ENCODE measurements around the gene MPZL3. TPM values are rescaled to one million over a fixed set of nuclear protein-coding genes. Genes with fewer than 3 reads are reported as not detected.

The MPZL3 gene
- total RNA-seq, 1 donor from 2014 or later, result 34.8 TPM

DNA sequence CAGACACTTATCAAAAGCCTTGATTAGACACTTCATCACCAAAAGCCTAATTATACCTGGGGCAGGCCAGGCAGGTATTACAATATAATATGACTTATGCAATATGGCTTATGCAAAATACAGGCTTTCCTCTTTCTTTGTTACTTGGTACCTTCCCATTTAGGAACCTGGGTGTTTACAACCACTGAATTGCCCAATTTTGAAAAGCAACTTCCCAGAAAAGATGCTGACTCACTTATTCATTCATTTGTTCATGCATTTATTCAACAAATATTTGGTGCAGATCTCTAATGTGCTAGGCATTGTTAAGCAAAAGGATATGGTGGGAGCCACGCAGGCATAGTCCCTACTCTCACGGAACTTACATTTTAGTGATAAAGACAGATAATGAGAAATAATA, 13.7 kb downstream of the MPZL3 start:
- DNase-seq (ENCODE audit: low read depth), result peak; percentile 65
- TF ChIP-seq, protein P1, sequence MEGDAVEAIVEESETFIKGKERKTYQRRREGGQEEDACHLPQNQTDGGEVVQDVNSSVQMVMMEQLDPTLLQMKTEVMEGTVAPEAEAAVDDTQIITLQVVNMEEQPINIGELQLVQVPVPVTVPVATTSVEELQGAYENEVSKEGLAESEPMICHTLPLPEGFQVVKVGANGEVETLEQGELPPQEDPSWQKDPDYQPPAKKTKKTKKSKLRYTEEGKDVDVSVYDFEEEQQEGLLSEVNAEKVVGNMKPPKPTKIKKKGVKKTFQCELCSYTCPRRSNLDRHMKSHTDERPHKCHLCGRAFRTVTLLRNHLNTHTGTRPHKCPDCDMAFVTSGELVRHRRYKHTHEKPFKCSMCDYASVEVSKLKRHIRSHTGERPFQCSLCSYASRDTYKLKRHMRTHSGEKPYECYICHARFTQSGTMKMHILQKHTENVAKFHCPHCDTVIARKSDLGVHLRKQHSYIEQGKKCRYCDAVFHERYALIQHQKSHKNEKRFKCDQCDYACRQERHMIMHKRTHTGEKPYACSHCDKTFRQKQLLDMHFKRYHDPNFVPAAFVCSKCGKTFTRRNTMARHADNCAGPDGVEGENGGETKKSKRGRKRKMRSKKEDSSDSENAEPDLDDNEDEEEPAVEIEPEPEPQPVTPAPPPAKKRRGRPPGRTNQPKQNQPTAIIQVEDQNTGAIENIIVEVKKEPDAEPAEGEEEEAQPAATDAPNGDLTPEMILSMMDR (IDR thresholded peaks at IDR 0.05; ENCODE audit: insufficient read depth, low read length, severe bottlenecking), result no peak
- H3K36me3 ChIP-seq (ENCODE audit: control insufficient read depth, insufficient read depth, low read length), result peaks cover 2% of the 10 kb centered on the region
- H3K4me3 ChIP-seq (ENCODE audit: low read depth, low read length), result no peak overlapping the region
- no peaks in the 10 kb centered on the region for H3K27me3 ChIP-seq (ENCODE audit: control insufficient read depth, insufficient read depth, low read length)
- no peak for FAIRE-seq

DNA sequence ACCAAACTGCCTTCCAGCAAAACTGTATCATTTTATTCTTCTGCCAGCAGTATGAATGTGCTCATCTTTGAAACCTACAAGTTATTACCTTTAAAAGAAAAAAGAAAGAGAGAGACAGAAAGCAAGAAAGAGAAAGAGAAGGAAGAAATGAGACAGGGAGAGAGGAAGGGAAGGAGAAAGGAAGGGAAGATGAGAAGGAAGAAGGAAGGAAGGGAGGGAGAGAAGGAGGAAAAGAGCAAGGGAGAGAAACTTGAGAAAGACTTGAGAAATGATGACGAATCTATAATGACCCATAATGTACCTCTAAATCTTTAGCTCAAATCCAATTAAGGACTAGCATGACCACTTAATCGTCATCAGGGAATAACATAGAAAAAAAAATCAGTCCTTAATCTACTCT, 16.0 kb downstream of the MPZL3 start:
- TF ChIP-seq, protein P1 (IDR thresholded peaks at IDR 0.05; ENCODE audit: insufficient read depth, low read length, severe bottlenecking), result no peak
- FAIRE-seq, result no peak
- no peak overlapping the region for H3K4me3 ChIP-seq (ENCODE audit: low read depth, low read length)
- H3K36me3 ChIP-seq (ENCODE audit: control insufficient read depth, insufficient read depth, low read length), result peaks cover 2% of the 10 kb centered on the region
- DNase-seq (ENCODE audit: low read depth), result no peak
- H3K27me3 ChIP-seq (ENCODE audit: control insufficient read depth, insufficient read depth, low read length), result no peaks in the 10 kb centered on the region

DNA sequence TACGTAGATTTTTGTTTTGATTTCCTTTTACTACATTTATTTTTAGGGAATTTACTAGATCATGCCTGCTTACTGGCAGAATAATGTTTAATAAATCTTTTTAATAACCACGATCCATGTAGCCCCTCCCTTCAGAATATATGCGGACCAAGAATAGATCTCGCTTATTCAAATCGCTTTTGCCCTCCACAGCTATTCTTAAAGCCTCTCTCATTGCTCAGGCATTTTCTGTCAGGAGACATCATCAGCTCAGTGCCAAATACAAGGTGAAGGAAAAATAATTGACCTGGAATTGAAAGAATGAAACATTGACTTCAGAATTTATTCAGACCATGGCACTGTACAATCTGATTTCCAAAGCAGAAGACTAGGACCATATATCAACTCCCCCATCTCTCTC, 17.3 kb downstream of the MPZL3 start:
- Histone ChIP-seq H3K36me3 (ENCODE audit: control insufficient read depth, insufficient read depth, low read length) (peaks cover 4% of the 10 kb centered on the region), H3K4me3 (ENCODE audit: low read depth, low read length) (no peak overlapping the region), H3K27me3 (ENCODE audit: control insufficient read depth, insufficient read depth, low read length) (no peaks in the 10 kb centered on the region)
- TF ChIP-seq, protein P1 (IDR thresholded peaks at IDR 0.05; ENCODE audit: insufficient read depth, low read length, severe bottlenecking), result no peak
- no peak for FAIRE-seq
- DNase-seq (ENCODE audit: low read depth), result no peak

DNA sequence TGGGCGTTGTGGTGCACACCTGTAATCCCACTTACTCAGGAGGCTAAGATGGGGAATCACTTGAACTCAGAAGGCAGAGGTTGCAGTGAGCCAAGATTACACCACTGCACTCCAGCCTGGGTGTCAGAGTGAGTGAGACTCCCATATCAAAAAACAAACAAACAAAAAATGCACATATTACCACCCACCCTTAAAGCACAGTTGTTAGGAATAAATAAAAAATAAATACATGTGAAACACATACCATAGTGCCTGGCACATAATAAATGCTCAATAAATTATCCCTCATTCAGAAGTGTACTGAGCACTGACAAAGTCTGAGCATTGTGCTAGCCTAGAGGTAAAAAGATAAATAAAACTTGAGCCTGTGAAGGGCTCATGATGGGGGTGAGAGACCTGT, 18.3 kb downstream of the MPZL3 start:
- H3K36me3 ChIP-seq (ENCODE audit: control insufficient read depth, insufficient read depth, low read length), result peaks cover 4% of the 10 kb centered on the region
- H3K4me3 ChIP-seq (ENCODE audit: low read depth, low read length), result no peak overlapping the region
- H3K27me3 ChIP-seq (ENCODE audit: control insufficient read depth, insufficient read depth, low read length), result no peaks in the 10 kb centered on the region
- DNase-seq (ENCODE audit: low read depth) (no peak), FAIRE-seq (no peak)
- TF ChIP-seq, protein P1 (IDR thresholded peaks at IDR 0.05; ENCODE audit: insufficient read depth, low read length, severe bottlenecking), result no peak

DNA sequence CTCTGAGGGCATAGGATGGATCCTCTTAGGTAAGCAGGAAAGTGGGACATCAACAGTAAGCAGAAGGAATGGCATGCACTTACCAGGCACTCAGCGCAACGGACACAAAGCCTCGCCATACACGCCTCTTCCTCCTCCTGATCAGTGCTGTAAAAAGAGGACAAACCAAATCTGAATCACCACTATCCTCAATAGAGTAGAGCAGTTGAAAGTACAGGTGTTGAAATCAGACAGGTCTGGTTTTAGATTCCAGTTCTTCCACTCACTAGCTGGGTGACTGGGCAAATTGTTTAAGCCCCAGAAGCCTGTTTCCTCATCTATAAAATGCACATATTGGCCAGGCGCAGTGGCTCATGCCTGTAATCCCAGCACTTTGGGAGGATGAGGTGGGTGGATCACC, 18.8 kb downstream of the MPZL3 start:
- H3K36me3 ChIP-seq (ENCODE audit: control insufficient read depth, insufficient read depth, low read length), result peaks cover 4% of the 10 kb centered on the region
- H3K27me3 ChIP-seq (ENCODE audit: control insufficient read depth, insufficient read depth, low read length), result no peaks in the 10 kb centered on the region
- TF ChIP-seq, protein P1 (IDR thresholded peaks at IDR 0.05; ENCODE audit: insufficient read depth, low read length, severe bottlenecking), result peak; percentile 17
- DNase-seq (ENCODE audit: low read depth) (peak; percentile 89), FAIRE-seq (peak; percentile 98)
- no peak overlapping the region for H3K4me3 ChIP-seq (ENCODE audit: low read depth, low read length)

DNA sequence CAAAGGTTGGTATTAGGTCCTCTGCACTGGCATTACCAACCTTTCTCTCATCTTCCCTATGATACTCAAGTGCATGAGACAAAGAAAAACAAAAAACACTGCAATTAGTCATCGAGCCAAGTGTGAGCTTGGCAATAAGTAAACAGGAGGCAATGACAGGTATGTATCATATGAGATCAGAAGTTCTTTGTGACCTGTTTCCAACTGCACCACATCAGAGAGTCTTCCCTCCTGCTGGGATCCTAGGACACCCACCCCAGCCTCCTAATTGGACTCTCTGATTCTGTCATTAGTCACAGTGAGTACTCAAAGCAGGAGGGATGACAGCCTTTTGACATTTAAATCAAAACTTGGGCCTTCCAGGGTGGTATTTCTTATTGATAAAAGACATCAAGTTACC, 19.5 kb downstream of the MPZL3 start:
- TF ChIP-seq, protein P1 (IDR thresholded peaks at IDR 0.05; ENCODE audit: insufficient read depth, low read length, severe bottlenecking), result no peak
- DNase-seq (ENCODE audit: low read depth), result peak; percentile 82
- peaks cover 4% of the 10 kb centered on the region for H3K36me3 ChIP-seq (ENCODE audit: control insufficient read depth, insufficient read depth, low read length)
- H3K4me3 ChIP-seq (ENCODE audit: low read depth, low read length), result no peak overlapping the region
- H3K27me3 ChIP-seq (ENCODE audit: control insufficient read depth, insufficient read depth, low read length), result no peaks in the 10 kb centered on the region
- peak; percentile 7 for FAIRE-seq
